GM19397 (cell line): Measurements from ENCODE around the gene KLC4.
"Not testable (repeated sequence)": the region's sequence is repeated elsewhere in the genome, so short reads cannot be mapped to it uniquely, and the experiment has no call there.

Experiments used
- ATAC-seq: cut with Tn5 transposase; IDR thresholded peaks from one replicate; pipeline ENCODE4 v1.9.1; 2021; ENCODE audit warnings: mild to moderate bottlenecking, moderate library complexity; ENCODE audit not compliant: unreplicated experiment

Gene KLC4

GRCh38 chr6:43090559-43090956 is 31.1 kb downstream of the KLC4 start:
- no peak for ATAC-seq

- ATAC-seq, result no peak
Observed at GRCh38 chr6:43091020-43091419, 31.6 kb downstream of the KLC4 start.

GRCh38 chr6:43091436-43091991 is 32.1 kb downstream of the KLC4 start:
- no peak for ATAC-seq

- ATAC-seq, result no peak
Observed at GRCh38 chr6:43092635-43093034, 33.2 kb downstream of the KLC4 start.

GRCh38 chr6:43093436-43094289 is 34.2 kb downstream of the KLC4 start:
- ATAC-seq, result no peak

- no peak for ATAC-seq
Observed at GRCh38 chr6:43095939-43096338, 36.5 kb downstream of the KLC4 start.

GRCh38 chr6:43096451-43097097 is 37.1 kb downstream of the KLC4 start:
- no peak for ATAC-seq

GRCh38 chr6:43097098-43097489 is 37.7 kb downstream of the KLC4 start:
- ATAC-seq, result no peak

GRCh38 chr6:43097502-43097901 is 38.1 kb downstream of the KLC4 start:
- ATAC-seq, result no peak

- no peak for ATAC-seq
Observed at GRCh38 chr6:43101497-43101896, 42.1 kb downstream of the KLC4 start.

- no peak for ATAC-seq
Observed at GRCh38 chr6:43103253-43103876, 43.9 kb downstream of the KLC4 start.

GRCh38 chr6:43105538-43106222 is 46.2 kb downstream of the KLC4 start:
- ATAC-seq, result no peak

GRCh38 chr6:43107344-43108062 is 48.1 kb downstream of the KLC4 start:
- no peak for ATAC-seq

- ATAC-seq, result no peak
Observed at GRCh38 chr6:43113431-43114260, 54.2 kb downstream of the KLC4 start.

- no peak for ATAC-seq
Observed at GRCh38 chr6:43115365-43115764, 55.9 kb downstream of the KLC4 start.

- not testable (repeated sequence) for ATAC-seq
Observed at GRCh38 chr6:43117466-43117865, 58.0 kb downstream of the KLC4 start.

- ATAC-seq, result no peak
Observed at GRCh38 chr6:43119482-43119881, 60.1 kb downstream of the KLC4 start.

GRCh38 chr6:43120101-43120763 is 60.8 kb downstream of the KLC4 start:
- ATAC-seq, result no peak
